ENCODE measurements around the gene SDHB. TPM values are rescaled to one million over a fixed set of nuclear protein-coding genes. Genes with fewer than 3 reads are reported as not detected.

The SDHB gene
- total RNA-seq, 2 donors from 2014 or later: 38.9 to 59.4 TPM

- peaks cover 9 to 11% of the 10 kb centered on the region in 2 donors for H3K36me3 ChIP-seq (replicated peaks in 1 of 2; ENCODE audit: insufficient read depth in 1 of 2, low read depth in 2 of 2)
- no peak overlapping the region for H3K4me3 ChIP-seq
- TF ChIP-seq POLR2A (IDR thresholded peaks at IDR 0.05): no peak
- TF ChIP-seq CTCF (IDR thresholded peaks at IDR 0.05): no peak
- H3K27me3 ChIP-seq: no peaks in the 10 kb centered on the region
- ATAC-seq: no peak
- intact Hi-C loops (cut with DNase I): no loop called here
- 82 to 83% methylated on average over 14 to 20 of the region's 23 CpGs for WGBS, 2 donors
- no peaks in the 10 kb centered on the region for H3K9me3 ChIP-seq
- no peaks in the 10 kb centered on the region for H3K4me1 ChIP-seq
- DNase-seq: no peak
- H3K27ac ChIP-seq: no peak overlapping the region
These were observed 67.3 kb downstream of the SDHB start for GRCh38 chr1:16986560-16986959.

GRCh38 chr1:16986113-16986512 lies 67.7 kb downstream of the SDHB start:
- Histone ChIP-seq H3K27me3 (no peaks in the 10 kb centered on the region), H3K9me3 (no peaks in the 10 kb centered on the region), H3K27ac (no peak overlapping the region), H3K36me3 (replicated peaks in 1 of 2; ENCODE audit: insufficient read depth in 1 of 2, low read depth in 2 of 2) (peaks cover 9% of the 10 kb centered on the region in 2 donors), H3K4me3 (no peak overlapping the region), H3K4me1 (no peaks in the 10 kb centered on the region)
- TF ChIP-seq POLR2A (IDR thresholded peaks at IDR 0.05) (no peak), CTCF (IDR thresholded peaks at IDR 0.05) (no peak)
- DNase-seq: no peak
- WGBS, 2 donors: 95 to 96% methylated on average over 9 to 10 of the region's 19 CpGs
- ATAC-seq: no peak
- intact Hi-C loops (cut with DNase I): no loop called here

GRCh38 chr1:16984717-16985116 lies 69.1 kb downstream of the SDHB start:
- peaks cover 6% of the 10 kb centered on the region for H3K4me1 ChIP-seq
- TF ChIP-seq POLR2A (IDR thresholded peaks at IDR 0.05) (no peak), CTCF (IDR thresholded peaks at IDR 0.05) (no peak)
- no peak overlapping the region for H3K4me3 ChIP-seq
- H3K9me3 ChIP-seq: no peaks in the 10 kb centered on the region
- no peaks in the 10 kb centered on the region for H3K27me3 ChIP-seq
- DNase-seq: peak in 3 of 4 donors; percentile 30 to 40 (median 39)
- no peak for ATAC-seq
- H3K27ac ChIP-seq: peak overlapping the region in 1 of 4 donors; percentile 6
- WGBS, 2 donors: 64 to 70% methylated on average over 7 of the region's 7 CpGs
- H3K36me3 ChIP-seq (replicated peaks in 1 of 2; ENCODE audit: insufficient read depth in 1 of 2, low read depth in 2 of 2): peaks cover 8 to 9% of the 10 kb centered on the region in 2 donors
- intact Hi-C loops (cut with DNase I): no loop called here

- Histone ChIP-seq H3K4me3 (no peak overlapping the region), H3K4me1 (peaks cover 6% of the 10 kb centered on the region), H3K27ac (no peak overlapping the region), H3K36me3 (replicated peaks in 1 of 2; ENCODE audit: insufficient read depth in 1 of 2, low read depth in 2 of 2) (peaks cover 8 to 9% of the 10 kb centered on the region in 2 donors), H3K27me3 (no peaks in the 10 kb centered on the region), H3K9me3 (no peaks in the 10 kb centered on the region)
- intact Hi-C loops (cut with DNase I): no loop called here
- ATAC-seq: no peak
- DNase-seq: no peak
- TF ChIP-seq POLR2A (IDR thresholded peaks at IDR 0.05): no peak
- no peak for TF ChIP-seq CTCF (IDR thresholded peaks at IDR 0.05)
- 89 to 94% methylated on average over 4 of the region's 4 CpGs for WGBS, 2 donors
These were observed 70.2 kb downstream of the SDHB start for GRCh38 chr1:16983649-16984048.

GRCh38 chr1:16982902-16983301 lies 70.9 kb downstream of the SDHB start:
- DNase-seq (no peak), ATAC-seq (no peak)
- intact Hi-C loops (cut with DNase I): no loop called here
- peaks cover 6% of the 10 kb centered on the region for H3K4me1 ChIP-seq
- H3K27ac ChIP-seq: no peak overlapping the region
- no peaks in the 10 kb centered on the region for H3K27me3 ChIP-seq
- H3K4me3 ChIP-seq: no peak overlapping the region
- no peaks in the 10 kb centered on the region for H3K9me3 ChIP-seq
- 69 to 78% methylated on average over 10 to 11 of the region's 11 CpGs for WGBS, 2 donors
- peaks cover 5% of the 10 kb centered on the region in 2 donors for H3K36me3 ChIP-seq (replicated peaks in 1 of 2; ENCODE audit: insufficient read depth in 1 of 2, low read depth in 2 of 2)
- no peak for TF ChIP-seq POLR2A (IDR thresholded peaks at IDR 0.05)
- no peak for TF ChIP-seq CTCF (IDR thresholded peaks at IDR 0.05)

All from body of pancreas (tissue), 4 donors.